HUES6 (cell line): ENCODE data around the gene EGFL8.
"Not testable (repeated sequence)": the region's sequence is repeated elsewhere in the genome, so short reads cannot be mapped to it uniquely, and the experiment has no call there.

Experiments
- H3K27ac ChIP-seq: 2 replicates; pipeline ENCODE4 v1.7.0; 2013; ENCODE audit warnings: low read depth, mild to moderate bottlenecking, low read length, inconsistent platforms
- H3K27me3 ChIP-seq: 2 replicates; pipeline ENCODE4 v1.6.1; 2013; ENCODE audit warnings: low read length; ENCODE audit not compliant: control insufficient read depth, insufficient read depth
- H3K36me3 ChIP-seq: 2 replicates; pipeline ENCODE4 v1.6.1; 2013; ENCODE audit warnings: low read length; ENCODE audit not compliant: control insufficient read depth, insufficient read depth
- H3K4me1 ChIP-seq: 2 replicates; pipeline ENCODE4 v1.6.1; 2013; ENCODE audit warnings: low read length; ENCODE audit not compliant: control insufficient read depth, insufficient read depth
- H3K4me3 ChIP-seq: 2 replicates; pipeline ENCODE4 v1.5.1; 2013; ENCODE audit warnings: low read depth, low read length
- H3K9ac ChIP-seq: one replicate; pipeline ENCODE4 v1.6.1; 2013; ENCODE audit warnings: mild to moderate bottlenecking, low read length
- H3K9me3 ChIP-seq: 2 replicates; pipeline ENCODE4 v1.6.1; 2013; ENCODE audit warnings: low read depth, low read length; ENCODE audit not compliant: control insufficient read depth, insufficient read depth

The EGFL8 gene

DNA sequence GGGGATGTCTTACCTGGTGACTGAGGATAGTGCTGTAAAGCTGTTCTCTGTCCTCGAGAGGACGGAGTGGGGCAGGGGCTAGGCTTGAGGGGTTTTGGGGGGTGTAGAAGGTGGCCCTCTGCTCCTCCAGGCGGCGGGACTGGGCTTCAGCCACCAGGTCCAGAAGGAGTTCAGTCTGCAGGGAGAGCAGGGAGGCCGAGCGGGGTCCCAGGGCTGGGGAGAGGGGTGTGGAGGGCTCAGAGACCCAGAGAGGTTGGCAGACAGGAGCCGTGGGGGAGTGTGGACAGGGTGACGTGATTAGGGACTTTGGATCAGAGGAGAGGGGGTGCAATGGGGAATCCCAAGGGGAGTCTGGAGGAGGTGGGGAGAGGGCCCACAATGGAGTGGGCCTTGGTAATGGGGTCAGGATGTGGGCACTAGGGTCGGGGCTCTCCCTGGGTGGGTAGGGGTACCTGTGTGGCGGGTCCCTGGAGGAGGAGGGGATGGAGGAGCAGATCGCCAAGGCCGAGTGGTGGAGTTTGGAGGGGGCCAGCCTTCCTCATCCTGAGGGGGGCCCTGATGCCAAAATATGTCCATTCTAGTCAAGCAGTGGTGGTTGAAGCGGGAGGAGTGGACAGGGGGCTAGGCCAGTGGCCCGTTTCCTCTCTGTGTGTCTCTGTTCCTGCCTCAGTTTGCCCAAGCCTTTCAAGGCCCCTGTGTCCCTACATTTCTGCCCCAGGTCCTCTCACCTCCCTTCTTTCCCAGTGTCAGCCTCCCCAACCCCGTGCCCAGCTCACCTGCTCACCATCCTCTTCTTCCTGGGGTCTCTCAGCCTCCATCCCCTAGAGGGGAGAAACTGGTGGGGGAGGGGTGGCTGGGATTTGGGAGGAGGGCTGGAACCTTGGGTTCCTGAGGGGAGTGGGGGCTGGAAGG, 27.6 kb downstream of the EGFL8 start:
- Histone ChIP-seq H3K4me3 (peak overlapping the region; percentile 15; the same call in 1 of the 2 replicates), H3K9me3 (no peaks in the 10 kb centered on the region), H3K9ac (no peak overlapping the region), H3K27ac (no peak overlapping the region), H3K27me3 (no peaks in the 10 kb centered on the region), H3K4me1 (peaks cover 50% of the 10 kb centered on the region), H3K36me3 (peaks cover 13% of the 10 kb centered on the region)

DNA sequence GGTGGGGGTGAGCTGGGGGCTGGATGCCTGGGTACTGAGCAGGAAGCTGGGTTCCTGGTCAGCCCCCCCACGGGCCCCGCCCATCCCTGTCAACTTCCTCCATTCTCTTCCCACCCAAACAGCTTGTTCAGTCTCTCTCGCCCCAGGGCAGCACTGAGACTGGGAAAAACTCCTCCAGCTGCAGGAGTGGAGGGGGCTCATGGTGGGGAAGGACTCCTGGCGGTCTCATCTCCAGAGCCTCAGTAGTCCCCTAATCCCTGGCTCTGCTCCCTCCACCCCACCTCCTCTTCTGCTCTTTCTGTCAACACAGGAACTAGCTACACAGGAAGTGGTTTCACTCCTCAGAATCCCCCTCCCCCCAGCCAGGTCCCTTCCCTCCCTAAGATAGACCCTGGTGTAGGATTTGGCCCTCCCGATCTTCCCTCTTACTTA, 28.2 kb downstream of the EGFL8 start, which contains the start of gene GPSM3:
GPSM3 (minus strand) TSS at position 36 of the 432 bp plus-strand sequence. CDS start 130 bp downstream, outside the sequence.
- Histone ChIP-seq H3K4me1 (peaks cover 56% of the 10 kb centered on the region), H3K36me3 (peaks cover 6% of the 10 kb centered on the region), H3K4me3 (peak within 1 kb of the TSS; percentile 52), H3K9ac (peak within 1 kb of the TSS; percentile 9), H3K27me3 (no peaks in the 10 kb centered on the region), H3K27ac (no peak within 1 kb of the TSS), H3K9me3 (no peaks in the 10 kb centered on the region)

DNA sequence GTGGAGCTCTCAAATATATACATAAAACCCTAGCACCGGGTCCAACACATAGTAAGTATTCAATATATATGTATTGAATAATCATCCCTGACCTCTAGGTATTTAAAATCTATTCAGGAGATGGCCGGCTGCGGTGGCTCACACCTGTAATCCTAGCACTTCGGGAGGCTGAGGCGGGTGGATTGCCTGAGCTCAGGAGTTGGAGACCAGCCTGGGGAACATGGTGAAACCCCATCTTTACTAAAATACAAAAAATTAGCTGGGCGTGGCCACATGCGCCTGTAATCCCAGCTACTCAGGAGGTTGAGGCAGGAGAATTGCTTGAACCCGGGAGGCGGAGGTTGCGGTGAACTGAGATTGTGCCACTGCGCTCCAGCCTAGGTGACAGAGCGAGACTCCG, 28.7 kb downstream of the EGFL8 start:
- not testable (repeated sequence) for H3K36me3 ChIP-seq, H3K27ac ChIP-seq, H3K27me3 ChIP-seq, H3K9me3 ChIP-seq
- H3K4me3 ChIP-seq, result peak overlapping the region; percentile 52
- peaks cover 56% of the 10 kb centered on the region for H3K4me1 ChIP-seq
- peak overlapping the region; percentile 9 for H3K9ac ChIP-seq

DNA sequence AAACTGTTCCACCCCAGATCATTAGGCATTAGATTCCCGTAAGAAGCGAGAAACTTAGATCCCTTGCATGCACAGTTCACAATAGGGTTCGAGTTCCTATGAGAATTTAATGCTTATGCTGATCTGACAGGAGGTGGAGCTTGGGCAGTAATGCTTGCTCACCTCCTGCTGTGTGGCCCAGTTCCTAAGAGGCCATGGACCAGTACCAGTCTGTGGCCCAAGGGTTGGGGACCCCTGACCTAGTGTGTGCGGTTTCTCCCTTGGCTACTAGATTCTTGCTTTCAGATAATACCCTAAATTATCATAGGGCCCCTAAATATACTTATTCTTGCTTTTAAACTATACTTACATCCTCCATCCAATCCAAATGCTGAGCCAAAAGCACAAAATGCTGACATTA, 30.0 kb downstream of the EGFL8 start:
- Histone ChIP-seq H3K9me3 (no peaks in the 10 kb centered on the region), H3K36me3 (no peaks in the 10 kb centered on the region), H3K4me1 (peaks cover 48% of the 10 kb centered on the region), H3K27ac (no peak overlapping the region; the same call in 1 of the 2 replicates), H3K4me3 (no peak overlapping the region), H3K9ac (no peak overlapping the region), H3K27me3 (no peaks in the 10 kb centered on the region)

DNA sequence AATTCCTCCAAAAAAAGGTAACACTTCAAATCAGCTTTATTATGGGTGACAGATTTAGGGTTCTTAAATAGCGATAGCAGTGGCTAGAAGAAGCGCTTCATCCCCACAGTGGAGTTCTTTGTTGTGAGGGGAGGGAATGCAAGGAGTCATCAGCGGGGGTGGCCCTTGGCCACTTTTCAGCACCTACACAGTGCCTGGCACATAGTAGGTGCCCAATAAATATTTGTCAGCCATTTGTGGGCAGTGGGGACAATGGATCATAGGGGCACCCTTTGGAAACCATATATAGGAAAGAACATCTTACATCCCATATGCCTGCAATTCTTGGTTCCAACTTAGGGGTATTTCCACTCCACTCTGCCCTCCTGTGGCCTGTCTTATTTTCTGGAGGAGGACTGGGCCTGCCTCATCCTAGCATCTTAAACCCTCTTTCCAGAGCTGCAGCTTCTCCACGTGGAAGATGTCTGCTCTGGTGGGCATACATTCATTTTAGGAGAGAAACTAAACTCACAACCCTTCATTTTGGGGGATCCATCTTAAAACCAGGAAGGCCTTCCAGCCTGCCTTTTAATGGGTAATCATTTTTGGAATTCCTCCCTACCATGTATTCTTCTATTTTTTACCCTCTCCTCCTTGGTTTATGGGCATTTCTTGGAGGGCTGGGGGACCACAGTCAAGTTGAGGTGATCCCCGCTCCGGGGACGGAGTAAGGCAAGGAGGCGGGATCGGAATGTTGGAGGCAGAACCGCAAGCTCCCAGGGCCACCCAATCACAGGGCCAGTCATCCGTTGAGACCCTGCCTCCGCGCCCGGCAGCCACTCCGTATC, 30.6 kb downstream of the EGFL8 start:
- Histone ChIP-seq H3K9ac (peak overlapping the region; percentile 81), H3K4me3 (peak overlapping the region; percentile 76), H3K4me1 (peaks cover 48% of the 10 kb centered on the region), H3K27me3 (no peaks in the 10 kb centered on the region), H3K9me3 (no peaks in the 10 kb centered on the region), H3K36me3 (no peaks in the 10 kb centered on the region), H3K27ac (peak overlapping the region; percentile 75; the same call in 1 of the 2 replicates)

DNA sequence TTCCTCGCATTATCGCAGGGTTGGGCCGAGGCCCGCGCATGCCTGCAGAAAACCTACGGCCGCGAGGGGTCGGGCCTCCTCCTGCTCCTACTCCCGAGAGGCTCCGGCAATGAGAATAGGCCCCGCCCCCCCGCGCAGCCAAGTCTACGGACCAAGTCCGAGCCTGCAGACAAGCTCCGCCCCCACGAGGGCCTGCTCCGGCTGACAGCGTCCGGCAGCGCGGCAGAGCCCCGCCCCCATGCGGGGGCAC, 31.2 kb downstream of the EGFL8 start:
- Histone ChIP-seq H3K4me1 (peaks cover 48% of the 10 kb centered on the region), H3K36me3 (no peaks in the 10 kb centered on the region), H3K9me3 (no peaks in the 10 kb centered on the region), H3K4me3 (peak overlapping the region; percentile 85), H3K27ac (no peak overlapping the region), H3K9ac (peak overlapping the region; percentile 95), H3K27me3 (no peaks in the 10 kb centered on the region)

DNA sequence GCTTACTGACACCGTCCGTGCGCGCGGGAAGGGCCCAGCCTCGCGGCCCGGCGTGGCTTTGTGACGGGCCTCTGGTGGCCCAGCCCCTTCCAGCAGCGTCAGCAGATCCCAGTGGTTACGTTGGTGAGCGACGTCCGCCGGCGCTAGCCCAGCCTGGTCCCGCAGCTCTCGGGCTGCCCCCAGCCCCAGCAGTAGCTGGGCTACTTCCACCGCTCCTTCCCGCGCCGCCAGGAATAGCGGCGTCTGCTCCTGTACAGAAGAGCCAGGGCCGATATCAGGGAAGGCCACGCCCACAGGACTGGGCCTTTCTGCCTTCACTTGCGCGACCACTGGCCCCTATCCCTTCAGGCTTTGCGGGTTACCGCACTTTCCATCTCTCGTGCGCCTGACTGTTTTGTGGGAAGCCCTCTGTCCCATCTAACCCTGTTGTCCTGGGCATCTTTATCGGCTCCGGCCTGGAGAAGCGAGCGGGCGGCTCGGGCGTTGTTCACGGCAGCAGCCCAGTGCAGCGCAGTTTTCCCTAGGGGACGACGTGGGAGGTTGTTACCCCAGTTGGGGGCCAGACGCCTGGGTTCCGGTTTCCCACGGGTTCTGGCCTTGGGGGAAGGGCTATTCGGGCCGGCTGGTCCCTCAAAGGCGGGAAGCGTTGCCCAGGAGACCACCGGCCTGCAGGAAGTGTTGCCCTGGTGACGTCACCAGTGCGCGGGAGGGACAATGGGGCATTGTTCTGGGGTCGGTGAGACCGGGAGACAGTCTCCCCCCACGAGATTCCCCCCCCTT, 31.7 kb downstream of the EGFL8 start:
- H3K9me3 ChIP-seq, result no peaks in the 10 kb centered on the region
- no peaks in the 10 kb centered on the region for H3K27me3 ChIP-seq
- H3K4me3 ChIP-seq, result peak overlapping the region; percentile 85
- peak overlapping the region; percentile 95 for H3K9ac ChIP-seq
- H3K27ac ChIP-seq, result peak overlapping the region; percentile 96
- H3K36me3 ChIP-seq, result no peaks in the 10 kb centered on the region
- peaks cover 43% of the 10 kb centered on the region for H3K4me1 ChIP-seq

DNA sequence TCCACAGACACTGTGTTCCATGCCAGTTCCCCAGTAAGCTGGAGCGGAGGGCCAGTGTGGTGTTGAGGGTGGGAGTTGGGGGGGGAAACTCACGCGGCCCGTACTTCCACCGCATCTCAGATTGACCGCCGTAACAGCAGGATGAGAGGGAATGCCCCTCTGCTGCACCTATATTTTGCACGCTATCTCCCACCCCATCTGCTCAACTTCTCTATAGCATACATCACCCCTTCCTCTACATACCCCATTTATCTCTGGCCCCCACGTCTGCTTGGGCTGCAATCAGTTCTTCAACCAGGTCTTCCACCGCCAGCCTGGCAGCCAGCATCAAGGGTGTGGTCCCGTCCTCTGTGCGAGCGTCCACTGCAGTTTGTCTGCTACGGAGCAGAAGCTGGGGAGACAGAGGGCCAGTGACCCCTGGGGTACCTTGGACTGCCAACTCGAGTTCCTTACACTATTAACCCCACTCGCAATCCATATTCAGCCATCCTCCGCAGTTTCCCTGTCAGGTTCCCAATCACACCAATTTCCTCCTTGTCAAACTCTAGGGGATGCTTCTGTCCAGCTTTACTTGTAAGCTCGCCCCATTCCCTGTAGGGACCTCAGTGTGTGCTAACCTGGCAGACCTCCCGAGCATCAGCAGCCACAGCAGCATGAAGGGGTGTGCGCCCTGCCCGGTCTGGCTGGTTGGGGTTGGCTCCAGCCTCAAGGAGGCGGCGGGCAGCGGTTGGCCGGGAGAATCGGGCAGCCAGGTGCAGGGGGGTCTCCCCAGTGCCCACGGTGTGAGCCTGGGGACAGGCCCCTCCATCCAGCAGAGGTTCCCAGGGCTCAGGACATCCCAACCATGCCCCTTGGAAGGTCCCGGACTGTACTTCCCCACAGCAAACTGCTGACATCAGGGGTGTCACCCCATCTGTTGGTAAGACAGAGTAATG, 32.6 kb downstream of the EGFL8 start:
- Histone ChIP-seq H3K4me1 (peaks cover 34% of the 10 kb centered on the region), H3K27me3 (no peaks in the 10 kb centered on the region), H3K9me3 (no peaks in the 10 kb centered on the region), H3K27ac (peak overlapping the region; percentile 96), H3K4me3 (peak overlapping the region; percentile 85), H3K9ac (peak overlapping the region; percentile 95), H3K36me3 (no peaks in the 10 kb centered on the region)

DNA sequence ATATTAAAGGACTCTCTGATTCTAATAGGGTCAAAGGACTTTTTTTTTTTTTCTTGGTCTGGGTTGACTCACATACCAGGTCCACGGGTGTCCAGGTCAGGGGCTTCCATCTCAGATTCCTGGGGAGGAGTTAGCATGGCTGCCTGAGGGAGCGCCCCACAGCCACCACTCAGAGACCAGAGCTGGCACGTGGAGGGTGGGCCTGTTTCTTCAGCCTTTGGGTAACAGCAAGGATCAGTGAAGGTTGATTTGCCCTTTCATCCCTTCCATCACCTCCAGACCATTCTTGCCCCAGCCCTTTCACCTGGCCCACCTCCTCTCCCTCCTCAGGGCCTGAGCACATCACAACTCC, 33.9 kb downstream of the EGFL8 start:
- H3K36me3 ChIP-seq, result no peaks in the 10 kb centered on the region
- H3K27me3 ChIP-seq, result no peaks in the 10 kb centered on the region
- no peaks in the 10 kb centered on the region for H3K9me3 ChIP-seq
- H3K4me3 ChIP-seq, result no peak overlapping the region
- H3K27ac ChIP-seq, result no peak overlapping the region
- no peak overlapping the region for H3K9ac ChIP-seq
- H3K4me1 ChIP-seq, result peaks cover 24% of the 10 kb centered on the region

DNA sequence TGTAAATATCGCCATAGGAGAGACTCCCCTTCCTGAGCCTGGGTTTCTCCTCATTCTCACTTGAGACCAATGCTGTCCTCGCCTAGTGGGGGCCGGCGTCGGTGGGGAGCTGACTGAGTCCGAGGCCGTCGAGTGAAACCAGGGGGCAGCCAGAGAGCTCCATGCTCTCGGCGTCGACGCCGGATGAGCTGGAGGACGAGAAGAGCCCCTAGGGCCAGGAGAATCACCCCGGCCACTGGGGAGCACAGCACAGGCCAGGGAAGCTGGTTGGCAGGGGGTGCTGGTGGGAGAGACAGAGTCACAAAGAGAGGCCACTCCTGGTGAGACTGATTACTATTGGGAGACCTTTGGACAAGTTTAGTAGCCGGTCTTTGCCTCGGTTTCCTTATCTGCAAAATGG, 34.5 kb downstream of the EGFL8 start:
- Histone ChIP-seq H3K4me3 (no peak overlapping the region), H3K9me3 (no peaks in the 10 kb centered on the region), H3K27ac (no peak overlapping the region), H3K4me1 (peaks cover 24% of the 10 kb centered on the region), H3K9ac (no peak overlapping the region), H3K27me3 (no peaks in the 10 kb centered on the region; the same call in 1 of the 2 replicates), H3K36me3 (no peaks in the 10 kb centered on the region)
